Left cardiac atrium (tissue), 4 donors: ENCODE data around the gene NPFFR1. TPM values are rescaled to one million over a fixed set of nuclear protein-coding genes. Genes with fewer than 3 reads are reported as not detected.

ENCODE experiments used
- ATAC-seq, 2 donors: fragments of 200-7000 bp; cut with Tn5 transposase; one replicate each; pipeline ENCODE4 v1.9.1; 2020; ENCODE audit warnings: mild to moderate bottlenecking in 2 of 2, moderate library complexity in 2 of 2
- DNase-seq: peaks from one replicate; pipeline ENCODE4 v3.0.0-alpha.2; 2020
- intact Hi-C, 2 donors: fragments of 100-400 bp; cut with DNase I; formaldehyde crosslinking; loops; one replicate each; pipeline versions ENCODE4 v1.14.1 to v1.15.1; 2022 to 2023
- total RNA-seq, 2 donors: library from RNA; stranded (reverse); fragmentation: NEBNext Ultra II Directional; extraction: Animal tissue kit (Norgen Biotek cat#: 25700); gene quantifications; one replicate each; pipeline ENCODE4 v1.2.1, GENCODE V29; 2021
- donor health status: DM: no; HTN: yes; CAD: no.
- donor health status: DM: no; HTN: yes; CAD: no; lungs with severe emphysema.
- donor health status: DM: yes; HTN: yes; CAD: no.
- donor health status: Dilated cardiomyopathy.

NPFFR1 gene
- total RNA-seq, 2 donors from 2014 or later, result 0.05 to 0.12 TPM

GRCh38 chr10:70295926-70296325 lies 12.1 kb upstream of the NPFFR1 start:
- ATAC-seq (no peak), DNase-seq (no peak)
- intact Hi-C loops, result no loop called here

- intact Hi-C loops, result no loop called here
- ATAC-seq (no peak), DNase-seq (no peak)
Observed at GRCh38 chr10:70295321-70295720, 11.5 kb upstream of the NPFFR1 start.

GRCh38 chr10:70293169-70293843 lies 9.5 kb upstream of the NPFFR1 start:
- DNase-seq (no peak), ATAC-seq (no peak)
- intact Hi-C loops, result no loop called here

- ATAC-seq, result no peak
- DNase-seq, result no peak
- intact Hi-C loops, result no loop called here
Observed at GRCh38 chr10:70292004-70292403, 8.2 kb upstream of the NPFFR1 start.

- intact Hi-C loops, result no loop called here
- DNase-seq, result no peak
- ATAC-seq, result no peak
Observed at GRCh38 chr10:70289739-70290138, 5.9 kb upstream of the NPFFR1 start.

- intact Hi-C loops, result no loop called here
- no peak for ATAC-seq
Observed at GRCh38 chr10:70286616-70287015, 2.8 kb upstream of the NPFFR1 start.

GRCh38 chr10:70285476-70285831 lies 1.6 kb upstream of the NPFFR1 start:
- DNase-seq (no peak), ATAC-seq (no peak)
- intact Hi-C loops, result no loop called here

More at GRCh38 chr10:70286616-70287015, 2.8 kb upstream of the NPFFR1 start:
- DNase-seq, result no peak

- DNase-seq (no peak), ATAC-seq (no peak)
- intact Hi-C loops, result no loop called here
Observed at GRCh38 chr10:70284542-70285475, 1.0 kb upstream of the NPFFR1 start.

- ATAC-seq (no peak), DNase-seq (no peak)
- intact Hi-C loops, result no loop called here
Observed at GRCh38 chr10:70283071-70283444, 746 bp downstream of the NPFFR1 start.

GRCh38 chr10:70281609-70282008 lies 2.2 kb downstream of the NPFFR1 start:
- ATAC-seq (no peak), DNase-seq (no peak)
- intact Hi-C loops, result no loop called here

GRCh38 chr10:70280099-70280498 lies 3.7 kb downstream of the NPFFR1 start:
- DNase-seq (no peak), ATAC-seq (no peak)
- intact Hi-C loops, result no loop called here

- DNase-seq (no peak), ATAC-seq (no peak)
- intact Hi-C loops, result loop anchor here in 1 of 2 donors (10.0 kb wide), 1 partner anchor 53 kb away; no protein-coding TSS in a partner anchor
Observed at GRCh38 chr10:70277396-70278030, 6.3 kb downstream of the NPFFR1 start.

GRCh38 chr10:70274643-70275042 lies 9.2 kb downstream of the NPFFR1 start:
- DNase-seq, result no peak
- ATAC-seq, result peak; percentile 55 to 90
- intact Hi-C loops, result loop anchor here in 1 of 2 donors (10.0 kb wide), 1 partner anchor 50 kb away; no protein-coding TSS in a partner anchor

- intact Hi-C loops, result loop anchor here in 1 of 2 donors (10.0 kb wide), 1 partner anchor 48 kb away; no protein-coding TSS in a partner anchor
- ATAC-seq (peak in 1 of 2 donors; percentile 29), DNase-seq (no peak)
Observed at GRCh38 chr10:70272925-70273316, 10.9 kb downstream of the NPFFR1 start.

GRCh38 chr10:70271996-70272924 lies 11.5 kb downstream of the NPFFR1 start:
- DNase-seq (peak; percentile 59), ATAC-seq (peak in 1 of 2 donors; percentile 48)
- intact Hi-C loops, result loop anchor here in 1 of 2 donors (10.0 kb wide), 1 partner anchor 47 kb away; no protein-coding TSS in a partner anchor

GRCh38 chr10:70270952-70271351 lies 12.9 kb downstream of the NPFFR1 start:
- ATAC-seq, result no peak
- no peak for DNase-seq
- intact Hi-C loops, result loop anchor here in 1 of 2 donors (10.0 kb wide), 1 partner anchor 46 kb away; no protein-coding TSS in a partner anchor

GRCh38 chr10:70269741-70270140 lies 14.1 kb downstream of the NPFFR1 start:
- intact Hi-C loops, result loop anchor here (5.0 to 10.0 kb wide), 3 partner anchors 45 to 95 kb away; no protein-coding TSS in a partner anchor
- ATAC-seq (no peak), DNase-seq (no peak)

GRCh38 chr10:70268376-70268775 lies 15.4 kb downstream of the NPFFR1 start:
- no peak for ATAC-seq
- intact Hi-C loops, result loop anchor here (5.0 to 10.0 kb wide), 2 partner anchors 94 to 96 kb away; no protein-coding TSS in a partner anchor

More at GRCh38 chr10:70268376-70268775, 15.4 kb downstream of the NPFFR1 start:
- DNase-seq, result no peak
